ENCODE data around the gene APBA1. TPM values are rescaled to one million over a fixed set of nuclear protein-coding genes. Genes with fewer than 3 reads are reported as not detected.

Gene APBA1
- total RNA-seq, 4 donors from 2014 or later: 3.9 to 16.0 (median 6.6) TPM

GRCh38 chr9:69609156-69609555 lies 63.0 kb downstream of the APBA1 start:
- TF ChIP-seq CTCF (IDR thresholded peaks at IDR 0.05; ENCODE audit: low read depth): no peak

GRCh38 chr9:69606089-69606488 lies 66.1 kb downstream of the APBA1 start:
- no peak for TF ChIP-seq CTCF (IDR thresholded peaks at IDR 0.05; ENCODE audit: low read depth)

GRCh38 chr9:69605406-69605805 lies 66.8 kb downstream of the APBA1 start:
- TF ChIP-seq CTCF (IDR thresholded peaks at IDR 0.05; ENCODE audit: low read depth): no peak

GRCh38 chr9:69604568-69605219 lies 67.5 kb downstream of the APBA1 start:
- no peak for TF ChIP-seq CTCF (IDR thresholded peaks at IDR 0.05; ENCODE audit: low read depth)

GRCh38 chr9:69603656-69604055 lies 68.5 kb downstream of the APBA1 start:
- no peak for TF ChIP-seq CTCF (IDR thresholded peaks at IDR 0.05; ENCODE audit: low read depth)

GRCh38 chr9:69602773-69603172 lies 69.4 kb downstream of the APBA1 start:
- TF ChIP-seq CTCF (IDR thresholded peaks at IDR 0.05; ENCODE audit: low read depth): no peak

- no peak for TF ChIP-seq CTCF (IDR thresholded peaks at IDR 0.05; ENCODE audit: low read depth)
These were observed 70.5 kb downstream of the APBA1 start for GRCh38 chr9:69601698-69602097.
